NCI-H2081 (cell line): ENCODE results near the gene ANKDD1B.

Experiments used
- DNase-seq, 2 experiments: peaks; one replicate each; lab custom pipeline; 2025; lab: John Stamatoyannopoulos, UW

Gene ANKDD1B

DNA sequence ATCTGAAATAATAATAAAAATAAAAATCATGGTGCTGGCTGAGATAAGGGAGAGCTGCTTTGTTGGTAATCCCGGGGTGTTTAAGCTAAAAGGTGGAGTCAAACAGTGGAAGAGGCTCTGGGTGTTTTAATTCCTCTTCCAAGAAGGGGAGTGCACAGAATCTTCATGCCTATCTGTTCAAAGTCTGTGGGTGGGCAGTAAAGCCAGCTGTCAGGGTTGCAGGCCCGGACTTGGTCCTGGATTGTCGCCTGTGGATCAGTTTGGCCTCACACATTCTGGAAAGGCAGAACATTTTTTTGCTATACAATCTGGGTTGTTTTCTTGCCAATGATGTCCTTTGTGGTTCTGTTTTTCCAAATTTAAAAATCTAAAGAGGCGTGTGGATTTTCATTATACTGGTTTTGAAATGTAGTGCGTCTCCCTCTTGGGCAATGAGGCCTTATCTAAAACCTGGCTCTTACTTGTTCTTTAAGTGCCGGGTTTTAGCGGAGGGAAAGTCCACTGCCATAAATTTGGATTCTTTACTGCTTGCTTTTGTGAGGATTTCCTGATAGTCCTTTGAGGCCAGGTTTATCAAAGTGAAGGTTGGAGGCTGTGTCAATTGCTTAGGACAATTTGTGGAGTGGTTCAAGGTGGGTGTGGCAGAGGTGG is 5.8 kb downstream of the ANKDD1B start:
- DNase-seq: no peak

DNA sequence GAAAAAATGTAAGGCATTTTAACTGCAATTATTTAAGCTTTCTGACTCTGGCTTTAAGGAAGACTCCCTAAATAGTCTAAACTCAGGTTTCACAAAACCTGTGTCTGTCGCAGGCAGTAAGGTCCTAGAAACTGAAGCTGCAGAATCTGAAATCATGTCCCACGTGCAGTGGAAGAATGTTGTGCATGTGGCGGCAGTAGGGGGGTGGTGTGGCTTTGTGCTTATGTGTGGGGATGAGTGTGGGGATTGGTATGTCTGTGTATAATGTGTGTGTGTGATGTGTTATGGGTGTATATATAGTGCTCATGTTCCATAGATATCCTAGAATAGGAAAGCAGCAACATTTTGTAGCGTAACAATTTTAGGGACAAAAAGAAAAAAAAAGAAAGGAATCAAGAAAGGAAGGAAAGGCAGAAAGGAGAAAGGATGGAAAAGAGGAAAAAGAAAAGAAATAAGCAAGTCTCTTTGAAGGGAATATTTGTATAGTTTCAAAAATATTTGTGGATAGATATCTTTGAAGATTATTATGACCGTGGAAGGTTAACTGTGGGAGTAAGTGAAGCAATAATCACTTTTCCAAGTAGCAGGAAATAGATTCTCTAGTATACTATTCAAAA is 6.6 kb downstream of the ANKDD1B start:
- DNase-seq: no peak

GRCh38 chr5:75620184-75620959 is 9.1 kb downstream of the ANKDD1B start:
- no peak for DNase-seq

GRCh38 chr5:75622564-75622963 is 11.3 kb downstream of the ANKDD1B start:
- no peak for DNase-seq

DNA sequence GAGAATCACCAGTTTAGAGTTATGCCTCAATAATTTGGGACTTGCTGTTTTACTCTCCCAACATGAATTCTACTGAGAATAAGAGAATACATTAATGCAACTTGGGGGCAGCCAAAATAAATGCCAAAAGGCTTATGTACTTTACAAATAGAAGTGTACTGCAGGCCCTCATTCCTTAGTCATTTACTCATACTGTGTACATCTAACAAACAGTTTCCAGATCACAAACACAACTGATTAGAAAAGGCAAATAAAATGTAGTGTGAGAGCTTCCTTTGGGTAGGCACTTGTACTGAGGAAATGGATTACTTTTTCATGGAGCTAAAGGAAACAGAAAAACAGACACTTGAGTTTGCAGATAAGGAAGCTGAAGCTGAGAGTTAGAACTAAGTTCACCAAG is 12.6 kb downstream of the ANKDD1B start:
- DNase-seq: no peak

- no peak for DNase-seq
These were observed 15.7 kb downstream of the ANKDD1B start for GRCh38 chr5:75626959-75627358.

GRCh38 chr5:75627801-75628200 is 16.5 kb downstream of the ANKDD1B start:
- DNase-seq: no peak

GRCh38 chr5:75630875-75631274 is 19.6 kb downstream of the ANKDD1B start:
- DNase-seq: no peak

GRCh38 chr5:75632321-75632720 is 21.1 kb downstream of the ANKDD1B start:
- no peak for DNase-seq

DNA sequence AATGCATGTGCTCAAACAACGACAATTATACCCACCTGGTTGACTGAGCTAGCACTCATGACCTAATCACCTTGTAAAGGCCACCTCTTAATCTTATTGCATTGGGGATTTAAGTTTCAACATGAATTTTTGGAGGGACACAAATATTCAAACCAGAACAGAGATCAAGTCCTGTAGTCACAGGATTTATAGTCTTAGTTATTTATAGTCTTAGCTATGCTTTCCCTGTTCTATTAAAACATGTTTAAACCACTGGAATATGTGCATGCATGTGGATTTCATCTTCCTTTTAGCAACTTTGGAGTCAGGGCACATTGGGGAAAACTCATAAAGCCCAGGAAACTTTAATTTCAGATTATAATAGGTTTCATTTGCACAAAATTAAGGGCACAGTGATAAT is 26.7 kb downstream of the ANKDD1B start:
- DNase-seq: no peak

DNA sequence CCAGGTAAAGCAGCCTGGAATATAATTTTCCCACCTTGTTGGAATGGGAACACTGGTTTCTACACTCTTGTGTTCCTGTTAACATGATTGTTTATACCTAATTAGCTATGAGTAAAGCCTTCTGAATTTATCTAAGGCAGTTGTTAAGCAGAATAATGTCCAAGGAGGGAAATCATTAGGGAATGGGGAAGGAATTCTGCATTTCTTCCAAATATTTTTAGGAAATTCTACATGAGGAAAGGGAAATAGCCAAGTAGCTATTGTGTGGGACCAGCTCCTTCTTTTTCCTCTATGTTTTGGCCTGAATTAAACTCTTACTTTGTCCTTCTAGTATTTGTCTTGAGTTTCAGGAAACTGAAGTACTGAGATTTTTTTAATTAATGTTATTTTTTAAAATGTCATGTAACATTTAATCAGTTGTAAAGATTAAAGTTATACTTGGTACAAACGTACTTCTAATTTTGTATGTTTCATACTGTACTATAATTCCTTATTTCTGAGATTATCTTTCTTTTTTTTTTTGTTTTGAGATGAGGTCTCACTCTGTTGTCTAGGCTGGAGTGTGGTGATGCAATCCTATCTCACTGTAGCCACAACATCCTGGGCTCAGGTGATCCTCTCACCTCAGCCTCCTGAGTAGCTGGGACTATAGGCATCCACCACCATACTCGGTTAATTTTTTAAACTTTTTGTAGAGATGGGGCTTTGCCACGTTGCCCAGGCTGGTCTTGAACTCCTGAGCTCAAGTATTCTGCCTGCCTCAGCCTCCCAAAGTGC is 28.5 kb downstream of the ANKDD1B start:
- no peak for DNase-seq

DNA sequence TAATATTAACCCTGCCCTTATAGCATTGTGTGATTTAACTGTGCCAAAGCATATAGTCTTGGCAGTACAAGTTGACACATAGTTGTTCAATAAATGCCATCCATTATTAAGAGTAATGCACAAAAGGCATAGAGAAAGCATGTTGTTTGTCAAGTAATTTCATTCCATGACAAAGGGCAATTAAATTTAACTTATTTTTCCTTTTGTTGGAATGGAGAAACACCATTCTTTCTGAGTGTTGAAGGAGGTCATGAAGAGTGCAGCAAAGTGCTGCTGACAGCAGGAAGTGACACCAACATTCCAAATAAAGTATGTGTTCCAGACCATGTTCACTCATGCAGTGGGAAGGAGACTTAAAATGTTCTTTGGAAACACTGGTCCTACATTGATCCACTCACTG is 29.1 kb downstream of the ANKDD1B start:
- DNase-seq: no peak

DNA sequence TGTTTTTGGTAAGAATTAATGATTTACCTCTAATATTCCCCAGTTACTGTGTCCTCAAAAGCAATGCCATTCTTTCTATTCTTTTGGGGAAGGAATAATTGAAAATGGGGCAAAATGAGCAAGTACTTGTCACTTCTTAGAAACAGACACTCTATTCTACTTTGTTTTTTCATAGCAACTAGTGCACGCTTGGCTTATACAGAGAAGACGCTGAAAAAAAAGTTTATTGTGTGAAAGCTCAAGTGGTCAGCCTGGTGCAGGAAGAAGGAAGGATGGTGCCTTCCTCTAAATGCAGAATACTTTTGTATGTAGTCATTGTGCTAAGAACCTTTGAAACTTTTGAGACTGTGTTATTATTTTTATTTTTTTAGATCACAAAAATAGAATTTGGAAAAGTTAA is 29.6 kb downstream of the ANKDD1B start:
- DNase-seq: no peak

DNA sequence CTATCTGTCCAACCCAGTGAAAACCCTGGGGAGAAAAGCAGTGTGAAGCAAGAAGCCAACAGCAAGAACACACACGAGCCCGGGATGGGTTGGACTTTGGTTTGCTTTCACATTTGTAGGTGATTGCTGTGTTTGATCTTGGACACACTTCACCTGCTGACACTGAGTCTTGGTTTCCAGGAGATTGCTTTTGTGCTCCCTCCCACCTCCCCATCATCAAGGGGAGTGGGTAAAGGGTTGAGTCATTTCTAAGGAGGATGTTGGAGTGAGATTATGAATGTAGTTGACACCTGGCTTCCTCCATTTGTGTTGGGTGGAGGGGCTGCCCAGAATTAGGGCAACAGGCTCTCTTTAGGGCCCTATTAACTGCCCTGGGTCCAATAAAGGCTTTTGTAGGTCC is 37.5 kb downstream of the ANKDD1B start:
- no peak for DNase-seq

- DNase-seq: no peak
These were observed 40.5 kb downstream of the ANKDD1B start for GRCh38 chr5:75651575-75652238.

DNA sequence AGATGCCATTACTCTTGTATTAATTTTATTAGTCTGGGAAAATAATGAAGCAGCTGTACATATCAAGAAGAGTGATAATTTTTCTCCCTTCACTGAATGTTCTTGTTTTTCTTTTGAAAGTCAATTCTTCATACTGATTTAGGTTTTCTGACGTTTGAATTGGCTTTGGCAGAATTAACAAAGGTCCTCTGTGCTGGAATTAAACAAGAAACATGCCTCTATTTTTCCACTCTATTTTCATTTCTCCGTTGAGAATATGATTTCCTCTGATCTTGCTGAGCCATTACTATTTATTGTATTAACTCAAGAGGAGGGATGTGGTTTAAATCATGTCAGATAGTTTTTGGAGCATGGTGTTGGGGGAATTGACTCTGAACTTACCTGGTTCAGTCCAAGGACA is 42.3 kb downstream of the ANKDD1B start:
- DNase-seq: no peak

- DNase-seq: no peak
These were observed 43.5 kb downstream of the ANKDD1B start for GRCh38 chr5:75654693-75655295.

DNA sequence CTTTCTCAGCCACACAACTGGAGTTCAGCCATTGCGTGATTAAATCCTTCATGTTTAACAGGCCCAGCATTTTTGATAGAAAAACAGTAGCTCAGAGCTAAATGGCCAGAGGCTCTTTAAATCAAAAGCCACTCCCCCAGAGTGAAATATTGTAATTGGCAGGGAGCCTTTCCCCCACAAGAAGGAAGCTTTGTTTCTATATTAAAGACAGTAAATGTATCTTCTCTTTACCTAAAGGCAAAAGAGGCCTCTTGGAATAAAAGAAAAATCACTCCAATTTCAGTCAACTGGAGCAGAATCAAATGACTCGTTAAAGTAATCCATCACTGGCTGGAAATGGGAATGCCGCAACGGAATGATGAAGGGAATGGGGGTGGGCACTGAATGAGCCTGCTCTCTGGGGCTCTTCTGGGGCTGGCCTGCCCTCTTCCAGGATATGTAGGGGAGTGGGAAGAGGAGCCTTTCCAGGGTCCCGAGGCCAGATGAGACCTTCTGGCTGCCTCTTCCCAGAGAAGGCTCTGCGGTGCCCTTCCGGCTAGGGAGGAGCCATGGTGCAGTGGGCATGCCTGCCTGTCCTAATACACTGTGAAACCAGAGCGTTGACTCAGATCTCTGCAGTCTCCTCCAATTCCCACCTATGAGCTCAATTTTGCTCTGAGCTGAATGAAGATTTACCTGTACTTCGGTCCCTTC is 45.2 kb downstream of the ANKDD1B start:
- no peak for DNase-seq

GRCh38 chr5:75659791-75660450 is 48.7 kb downstream of the ANKDD1B start:
- no peak for DNase-seq

- DNase-seq: no peak
These were observed 49.6 kb downstream of the ANKDD1B start for GRCh38 chr5:75660678-75661465.
